Fibroblast of lung (primary cell): ENCODE measurements around the gene CHST10.

Source experiments
- CTCF ChIP-seq, 2 donors: IDR thresholded peaks in 1 of 2; conservative IDR thresholded peaks in 1 of 2; 1 replicate in 1 of 2; 2 replicates in 1 of 2; pipeline ENCODE4 v1.5.1; 2011 to 2012; ENCODE audit warnings: low read length in 2 of 2, control low read depth in 1 of 2, inconsistent platforms in 1 of 2, low read depth in 1 of 2, mild to moderate bottlenecking in 1 of 2
- EZH2 ChIP-seq: IDR thresholded peaks from 2 replicates; pipeline ENCODE4 v1.5.1; 2012; ENCODE audit warnings: low read length, control low read depth, mild to moderate bottlenecking; ENCODE audit errors: missing control alignments

- TF ChIP-seq CTCF (conservative IDR thresholded peaks at IDR 0.05 in 1 of 2, IDR thresholded peaks at IDR 0.05 in 1 of 2; ENCODE audit: low read depth in 1 of 2, low read length in 2 of 2) (no peak), EZH2 (no peak)
Measured at GRCh38 chr2:100407073-100407472, 10.4 kb downstream of the CHST10 start.
